HCT116 (cell line): ENCODE measurements around the gene FGFRL1. TPM values are rescaled to one million over a fixed set of nuclear protein-coding genes. Genes with fewer than 3 reads are reported as not detected.

Source experiments
- ATAC-seq: fragments of 200-7000 bp; cut with Tn5 transposase; 2 replicates; pipeline ENCODE4 v1.9.1; 2020; ENCODE audit warnings: mild to moderate bottlenecking, moderate library complexity
- BruUV-seq: library from RNA; stranded (reverse); fragments of 400-500 nt; replicated peaks from 2 replicates; lab custom pipeline; 2021; lab: Mats Ljungman, UMichigan
- CTCF ChIA-PET: fragments of 300-600 bp; sonication (Branson Sonifier 250); formaldehyde crosslinking; loops from one replicate; lab custom pipeline; 2021; ENCODE audit warnings: antibody characterized with exemption; lab: Charles Lee
- POLR2A ChIA-PET: fragments of 300-600, 350-600 bp; sonication (Branson Sonifier 250); formaldehyde crosslinking; loops from one replicate; lab custom pipeline; 2021; ENCODE audit warnings: antibody characterized with exemption; lab: Charles Lee
- RAD21 ChIA-PET, 2 experiments: fragments of 300-600 bp; sonication (Branson Sonifier 250); formaldehyde crosslinking; loops; one replicate each; lab custom pipeline; 2023; ENCODE audit warnings: low total read pairs in 2 of 2; ENCODE audit not compliant: uncharacterized antibody in 2 of 2, unreplicated experiment in 2 of 2, low non-redundant PET in 1 of 2; lab: Charles Lee
- DNase-seq: peaks from one replicate; pipeline ENCODE4 v3.0.0-alpha.2; 2010; ENCODE audit warnings: low read depth, low spot score
- H2AFZ ChIP-seq: fragments of 200-600 bp; shearing (Covaris generic), sonication (generic); 2 replicates; pipeline ENCODE4 v1.6.1; 2017; ENCODE audit warnings: low read depth, mixed run types, mixed read lengths, antibody characterized with exemption, low read length; ENCODE audit not compliant: poor library complexity, severe bottlenecking
- H3K27ac ChIP-seq: 2 replicates; pipeline ENCODE4 v1.5.1; 2012; ENCODE audit warnings: low read depth, low read length
- H3K27me3 ChIP-seq: fragments of 200-600 bp; sonication (generic); 2 replicates; pipeline ENCODE4 v1.6.1; 2016; ENCODE audit warnings: mixed run types, low read length, mixed read lengths; ENCODE audit not compliant: insufficient read depth
- H3K36me3 ChIP-seq, 2 experiments: fragments of 200-500 bp in 1 of 2; fragments of 200-600 bp in 1 of 2; sonication (Bioruptor generic) in 1 of 2; sonication (generic) in 1 of 2; 2 replicates each; pipeline versions ENCODE4 v1.5.1 to v1.6.1; 2014 to 2016; ENCODE audit warnings: low read length in 2 of 2, inconsistent platforms in 1 of 2, mixed read lengths in 1 of 2, mixed run types in 1 of 2; ENCODE audit not compliant: insufficient read depth in 2 of 2, control insufficient read depth in 1 of 2
- H3K4me1 ChIP-seq, 2 experiments: fragments of 200-600 bp in 1 of 2; sonication (generic) in 1 of 2; 2 replicates each; pipeline versions ENCODE4 v1.5.1 to v1.6.1; 2012 to 2017; ENCODE audit warnings: low read length in 2 of 2, inconsistent platforms in 1 of 2, mild to moderate bottlenecking in 1 of 2, mixed read lengths in 1 of 2, mixed run types in 1 of 2, moderate library complexity in 1 of 2; ENCODE audit not compliant: insufficient read depth in 2 of 2, control insufficient read depth in 1 of 2
- H3K4me2 ChIP-seq: fragments of 200-600 bp; sonication (generic); 2 replicates; pipeline ENCODE4 v1.6.1; 2017; ENCODE audit warnings: mixed run types, low read length, mixed read lengths
- H3K4me3 ChIP-seq, 2 experiments: fragments of 200-600 bp in 1 of 2; sonication (generic) in 1 of 2; replicated peaks in 1 of 2; 2 replicates each; pipeline ENCODE4 v1.5.1; 2011 to 2016; ENCODE audit warnings: low read length in 2 of 2, control low read depth in 1 of 2, low read depth in 1 of 2, mild to moderate bottlenecking in 1 of 2, mixed read lengths in 1 of 2, mixed run types in 1 of 2
- H3K79me2 ChIP-seq: fragments of 200-600 bp; sonication (generic); 2 replicates; pipeline ENCODE4 v1.6.1; 2017; ENCODE audit warnings: mild to moderate bottlenecking, mixed run types, low read length, moderate library complexity, mixed read lengths; ENCODE audit not compliant: insufficient read depth
- H3K9ac ChIP-seq: fragments of 200-600 bp; sonication (generic); 2 replicates; pipeline ENCODE4 v1.6.1; 2016; ENCODE audit warnings: low read length, mixed read lengths
- H3K9me2 ChIP-seq: fragments of 200-600 bp; sonication (generic), shearing (Covaris generic); 2 replicates; pipeline ENCODE4 v1.6.1; 2017; ENCODE audit warnings: mixed run types, mild to moderate bottlenecking, moderate library complexity; ENCODE audit not compliant: insufficient read depth
- H3K9me3 ChIP-seq, 2 experiments: fragments of 200-500 bp in 1 of 2; fragments of 200-600 bp in 1 of 2; sonication (Bioruptor generic) in 1 of 2; sonication (generic) in 1 of 2; 2 replicates each; pipeline ENCODE4 v1.6.1; 2014 to 2017; ENCODE audit warnings: low read length in 2 of 2, mixed read lengths in 2 of 2, inconsistent platforms in 1 of 2, low read depth in 1 of 2, mild to moderate bottlenecking in 1 of 2, mixed run types in 1 of 2, moderate library complexity in 1 of 2; ENCODE audit not compliant: control insufficient read depth in 1 of 2, insufficient read depth in 1 of 2
- H4K20me1 ChIP-seq: fragments of 200-600 bp; sonication (generic), shearing (Covaris generic); 2 replicates; pipeline ENCODE4 v1.6.1; 2017; ENCODE audit warnings: mixed run types, mild to moderate bottlenecking, moderate library complexity; ENCODE audit not compliant: insufficient read depth
- CEBPB ChIP-seq: IDR thresholded peaks from 2 replicates; pipeline ENCODE4 v1.6.1; 2012; ENCODE audit warnings: low read depth
- CTCF ChIP-seq, 3 experiments: fragments of 200-600 bp in 1 of 3; sonication (generic) in 1 of 3; IDR thresholded peaks in 2 of 3; conservative IDR thresholded peaks in 1 of 3; 2 replicates each; pipeline ENCODE4 v1.5.1; 2012 to 2017; ENCODE audit warnings: low read depth in 2 of 3, low read length in 2 of 3, antibody characterized with exemption in 1 of 3, borderline replicate concordance in 1 of 3, control low read depth in 1 of 3, mild to moderate bottlenecking in 1 of 3, mixed read lengths in 1 of 3, mixed run types in 1 of 3, moderate library complexity in 1 of 3; ENCODE audit not compliant: insufficient read depth in 1 of 3
- ELF1 ChIP-seq: IDR thresholded peaks from 2 replicates; pipeline ENCODE4 v1.6.1; 2012; ENCODE audit warnings: low read depth, borderline replicate concordance
- EZH2phosphoT487 ChIP-seq: fragments of 200-600 bp; IDR thresholded peaks from 2 replicates; pipeline ENCODE4 v1.6.1; 2018; ENCODE audit warnings: antibody characterized with exemption, borderline replicate concordance
- POLR2A ChIP-seq: IDR thresholded peaks from 2 replicates; pipeline ENCODE4 v1.7.0; 2011; ENCODE audit warnings: borderline replicate concordance; ENCODE audit not compliant: insufficient read depth, insufficient read length; ENCODE audit errors: extremely low read depth
- POLR2AphosphoS5 ChIP-seq: IDR thresholded peaks from 2 replicates; pipeline ENCODE4 v1.6.1; 2011; ENCODE audit warnings: mild to moderate bottlenecking, low read depth, low read length, moderate library complexity
- SIN3A ChIP-seq: IDR thresholded peaks from 2 replicates; pipeline ENCODE4 v1.6.1; 2012; ENCODE audit warnings: low read depth
- TCF7L2 ChIP-seq: IDR thresholded peaks from 2 replicates; pipeline ENCODE4 v1.7.0; 2011; ENCODE audit warnings: borderline replicate concordance, inconsistent platforms; ENCODE audit not compliant: insufficient read depth, insufficient read length; ENCODE audit errors: extremely low read depth
- intact Hi-C: fragments of 100-400 bp; cut with micrococcal nuclease; formaldehyde crosslinking; loops from 2 replicates; pipeline ENCODE4 v1.10.0; 2022
- total RNA-seq: library from RNA; stranded (reverse); gene quantifications from one replicate; pipeline ENCODE4 v1.2.1, GENCODE V29; 2021; ENCODE audit not compliant: unreplicated experiment
- TF ChIP-seq, protein P1 (sequence below): IDR thresholded peaks from 2 replicates; pipeline ENCODE4 v1.6.1; 2012

FGFRL1 gene
- total RNA-seq, 1 experiment from 2014 or later: 91.1 TPM

GRCh38 chr4:1015179-1015578 lies 3.8 kb downstream of the FGFRL1 start:
- intact Hi-C loops: no loop called here
- Histone ChIP-seq H3K9me2 (no peaks in the 10 kb centered on the region), H3K4me1 (peaks cover 14 to 19% of the 10 kb centered on the region in 2 experiments), H3K27ac (no peak overlapping the region), H3K4me2 (no peak overlapping the region), H3K79me2 (peaks cover 12% of the 10 kb centered on the region; the same call in 1 of the 2 replicates), H2AFZ (no peak overlapping the region), H3K9me3 (no peaks in the 10 kb centered on the region), H3K27me3 (no peaks in the 10 kb centered on the region), H4K20me1 (no peaks in the 10 kb centered on the region), H3K9ac (no peak overlapping the region), H3K4me3 (no peak overlapping the region), H3K36me3 (peaks cover 3 to 4% of the 10 kb centered on the region in 2 experiments; a peak in 2 of 4 replicates)
- TF ChIP-seq CEBPB: no peak
- TF ChIP-seq EZH2phosphoT487: no peak
- TF ChIP-seq, protein P1, sequence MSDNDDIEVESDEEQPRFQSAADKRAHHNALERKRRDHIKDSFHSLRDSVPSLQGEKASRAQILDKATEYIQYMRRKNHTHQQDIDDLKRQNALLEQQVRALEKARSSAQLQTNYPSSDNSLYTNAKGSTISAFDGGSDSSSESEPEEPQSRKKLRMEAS: no peak
- TF ChIP-seq POLR2AphosphoS5: no peak
- no peak for TF ChIP-seq POLR2A
- no peak for TF ChIP-seq ELF1
- no peak for TF ChIP-seq TCF7L2
- POLR2A ChIA-PET: no interaction called here
- RAD21 ChIA-PET: no interaction called here
- no TSS peak for BruUV-seq
- DNase-seq (no peak), ATAC-seq (no peak)
- CTCF ChIA-PET: no interaction called here

GRCh38 chr4:1015746-1016145 lies 4.3 kb downstream of the FGFRL1 start:
- TF ChIP-seq SIN3A: no peak
- TF ChIP-seq CTCF (IDR thresholded peaks at IDR 0.05 in 2 of 3, conservative IDR thresholded peaks at IDR 0.05 in 1 of 3; ENCODE audit: borderline replicate concordance in 1 of 3, insufficient read depth in 1 of 3, low read depth in 2 of 3, low read length in 2 of 3): no peak
- TF ChIP-seq, protein P1: no peak
- no peak overlapping the region for H3K4me3 ChIP-seq
- H2AFZ ChIP-seq: no peak overlapping the region
- no peaks in the 10 kb centered on the region for H3K9me3 ChIP-seq
- H3K79me2 ChIP-seq: peaks cover 12% of the 10 kb centered on the region; the same call in 1 of the 2 replicates
- ChIA-PET POLR2A (no interaction called here), CTCF (no interaction called here), RAD21 (no interaction called here)
- no peaks in the 10 kb centered on the region for H4K20me1 ChIP-seq
- DNase-seq (no peak), ATAC-seq (no peak)
- no TSS peak for BruUV-seq
- intact Hi-C loops: no loop called here
- no peak overlapping the region for H3K4me2 ChIP-seq
- H3K27ac ChIP-seq: no peak overlapping the region
- no peaks in the 10 kb centered on the region for H3K9me2 ChIP-seq
- peaks cover 3 to 4% of the 10 kb centered on the region in 2 experiments; a peak in 2 of 4 replicates for H3K36me3 ChIP-seq
- peaks cover 8 to 13% of the 10 kb centered on the region in 2 experiments for H3K4me1 ChIP-seq
- H3K9ac ChIP-seq: no peak overlapping the region
- no peaks in the 10 kb centered on the region for H3K27me3 ChIP-seq
